GM19193 (cell line): ENCODE measurements around the gene COL19A1.

Source experiments
- POLR2A ChIP-seq: IDR thresholded peaks from 4 replicates; pipeline ENCODE4 v1.6.1; 2011; ENCODE audit not compliant: insufficient read depth, insufficient read length; ENCODE audit errors: extremely low read depth

Gene COL19A1

DNA sequence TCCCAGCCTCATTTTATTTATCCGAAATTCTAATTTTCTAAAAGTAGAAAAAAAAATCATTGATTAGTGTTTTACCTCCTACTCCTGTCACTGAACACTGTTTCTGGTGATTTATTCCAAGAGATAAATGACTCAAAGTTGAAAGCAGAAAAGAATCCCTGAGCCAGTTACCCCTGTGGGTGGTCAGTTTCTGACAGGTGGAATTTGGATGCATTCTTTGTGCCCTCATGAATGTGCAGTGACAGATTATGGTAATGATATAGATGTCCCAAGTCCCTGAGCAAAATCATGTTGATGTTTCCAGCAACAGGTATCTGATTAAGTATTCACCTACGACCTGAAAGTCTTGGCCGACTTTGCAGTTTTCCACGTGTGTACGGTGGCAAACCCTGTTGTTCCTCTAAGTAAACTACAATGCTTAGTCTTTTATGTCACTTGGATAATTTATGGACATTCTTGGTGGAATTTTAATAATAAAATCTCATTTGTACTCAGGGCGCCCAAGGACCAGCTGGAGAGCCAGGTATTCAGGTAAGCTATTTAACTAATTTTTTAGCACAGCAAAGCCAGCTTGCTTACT, 282.9 kb downstream of the COL19A1 start:
- no peak for TF ChIP-seq POLR2A

- no peak for TF ChIP-seq POLR2A
Measured at GRCh38 chr6:70150521-70150920, 284.2 kb downstream of the COL19A1 start.

GRCh38 chr6:70151616-70152015, 285.3 kb downstream of the COL19A1 start:
- TF ChIP-seq POLR2A: no peak

GRCh38 chr6:70152786-70153185, 286.4 kb downstream of the COL19A1 start:
- no peak for TF ChIP-seq POLR2A

DNA sequence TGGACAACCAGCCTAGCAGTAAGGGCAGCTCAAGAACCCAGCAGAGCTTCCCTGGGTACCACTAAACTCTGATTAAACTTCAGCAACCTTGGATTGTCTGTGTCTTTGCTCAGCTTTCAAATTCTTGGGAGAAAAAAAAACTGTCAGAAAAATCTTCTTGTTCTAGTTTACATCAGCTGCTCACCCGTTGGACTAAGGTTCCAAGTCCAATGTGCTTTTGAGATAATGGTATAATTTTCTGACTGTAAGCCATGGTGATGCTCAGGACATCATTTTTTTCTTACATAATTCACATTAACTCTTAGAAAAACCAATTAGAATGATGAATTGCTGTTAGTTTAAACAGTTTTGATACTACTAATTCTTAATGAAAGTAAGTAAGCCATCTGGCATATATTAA, 290.7 kb downstream of the COL19A1 start:
- no peak for TF ChIP-seq POLR2A

GRCh38 chr6:70160276-70160675, 293.9 kb downstream of the COL19A1 start:
- TF ChIP-seq POLR2A: no peak

GRCh38 chr6:70162972-70163371, 296.6 kb downstream of the COL19A1 start:
- TF ChIP-seq POLR2A: no peak

GRCh38 chr6:70163795-70164194, 297.4 kb downstream of the COL19A1 start:
- no peak for TF ChIP-seq POLR2A

DNA sequence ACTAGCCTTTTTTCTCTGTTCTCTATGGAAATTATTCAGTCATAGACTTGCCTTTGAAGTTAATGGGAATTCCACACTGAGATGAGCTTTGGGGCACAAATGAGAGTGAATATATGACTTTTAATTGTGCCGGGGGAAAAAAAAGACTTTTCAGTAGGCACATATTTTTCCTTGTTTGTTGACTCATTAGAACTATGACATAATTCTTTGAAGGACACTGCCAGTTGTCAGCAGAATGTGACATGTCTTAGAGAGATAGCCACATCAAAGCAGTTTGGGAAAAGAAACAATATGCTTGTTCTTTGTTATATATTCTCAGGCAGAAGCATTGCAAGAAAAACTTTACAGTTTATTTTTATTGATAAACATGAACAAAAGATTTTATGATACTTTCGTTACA, 298.2 kb downstream of the COL19A1 start:
- TF ChIP-seq POLR2A: no peak

DNA sequence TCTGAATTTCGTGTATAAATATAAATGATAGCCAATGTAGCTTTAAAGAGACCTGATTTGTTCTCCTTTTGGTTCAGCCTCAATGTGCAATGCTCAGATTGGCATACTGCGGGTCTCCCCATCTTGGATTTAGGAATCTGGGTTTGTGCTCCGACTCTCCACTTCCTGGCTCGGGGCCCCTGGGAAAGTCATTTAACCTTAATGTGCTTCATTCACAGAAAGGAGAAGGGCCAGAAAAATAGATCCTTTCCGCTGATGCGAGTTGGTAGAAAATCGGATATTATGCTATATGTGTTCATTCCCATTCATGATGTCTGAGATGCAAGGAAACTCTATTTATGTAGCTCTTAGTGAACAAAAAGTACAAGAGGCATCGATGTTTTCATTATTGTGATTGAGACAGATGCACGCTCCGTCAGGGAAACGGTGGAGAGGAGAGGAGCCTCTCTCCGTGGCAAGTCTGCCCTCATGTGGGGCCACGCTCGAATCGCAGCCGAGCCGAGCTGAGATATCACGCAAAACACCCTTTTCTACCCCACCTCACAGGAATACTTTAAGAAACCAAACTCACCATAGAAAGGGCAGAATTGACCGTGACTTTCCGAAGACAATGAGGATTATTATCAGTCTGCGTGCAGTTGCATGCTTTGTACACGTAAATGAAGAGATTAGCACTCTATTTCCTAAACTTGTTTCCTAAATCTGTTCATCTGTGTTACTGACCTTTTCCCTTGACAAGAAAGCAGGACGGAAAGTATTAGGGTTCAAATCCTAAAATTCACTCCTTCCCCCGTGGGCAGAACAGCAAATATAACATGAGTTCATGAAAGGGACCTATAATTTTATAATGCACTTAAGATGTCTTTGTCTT, 300.0 kb downstream of the COL19A1 start:
- TF ChIP-seq POLR2A: no peak

- no peak for TF ChIP-seq POLR2A
Measured at GRCh38 chr6:70168681-70169377, 302.5 kb downstream of the COL19A1 start.

DNA sequence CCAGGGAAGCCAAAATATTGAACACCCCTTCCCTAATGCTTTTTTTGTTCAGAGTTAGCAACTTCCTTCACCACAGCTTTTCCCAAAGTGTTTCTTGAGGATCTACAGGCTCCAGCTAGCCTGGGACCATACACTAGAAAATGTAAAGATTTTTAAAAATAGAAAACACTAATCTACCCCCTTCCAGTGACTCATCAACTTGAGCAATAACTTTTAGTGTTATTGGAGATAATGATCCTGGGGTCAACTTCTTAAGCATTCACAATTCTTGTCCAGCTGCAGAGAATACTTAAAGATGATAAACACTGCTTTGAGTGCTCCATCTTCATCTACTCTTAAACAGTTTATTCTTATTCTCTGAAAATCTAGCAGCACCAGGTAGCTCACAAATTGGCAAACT, 304.9 kb downstream of the COL19A1 start:
- no peak for TF ChIP-seq POLR2A

- TF ChIP-seq POLR2A: no peak
Measured at GRCh38 chr6:70172252-70172651, 305.9 kb downstream of the COL19A1 start.

- TF ChIP-seq POLR2A: no peak
Measured at GRCh38 chr6:70175770-70176169, 309.4 kb downstream of the COL19A1 start.

- TF ChIP-seq POLR2A: no peak
Measured at GRCh38 chr6:70176842-70177550, 310.6 kb downstream of the COL19A1 start.

DNA sequence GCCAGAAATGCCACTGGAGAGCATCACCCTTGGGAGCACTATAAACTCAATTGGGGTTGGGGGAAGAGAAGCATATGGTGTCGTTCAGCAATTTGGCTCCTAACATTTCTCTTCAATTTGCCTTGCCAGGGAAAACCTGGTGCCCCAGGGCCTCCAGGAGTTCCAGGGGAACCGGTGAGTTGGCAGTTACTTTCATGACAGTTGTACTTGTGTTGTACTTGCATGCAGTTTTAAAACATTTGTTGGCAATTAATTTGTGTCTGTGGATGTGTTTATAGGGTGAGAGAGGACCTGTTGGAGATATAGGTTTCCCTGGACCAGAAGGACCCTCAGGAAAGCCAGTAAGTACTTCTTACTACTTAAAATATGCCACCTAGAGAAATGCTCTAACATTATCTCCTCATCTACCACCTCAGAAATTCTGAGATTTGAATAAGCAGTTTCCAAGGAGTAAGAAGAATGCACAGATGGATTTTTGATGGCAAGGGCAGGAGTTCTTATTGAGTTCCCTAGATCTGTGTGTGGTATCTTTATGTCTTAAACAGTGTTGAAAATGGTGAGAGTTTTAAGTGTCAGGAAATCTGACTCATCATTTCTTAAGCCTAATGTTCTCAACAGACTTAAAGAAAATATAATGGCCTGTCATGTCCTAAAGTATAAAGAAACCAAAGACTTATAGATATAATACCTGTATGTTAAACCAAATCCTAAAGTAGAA, 314.0 kb downstream of the COL19A1 start:
- no peak for TF ChIP-seq POLR2A
